HFFc6 (cell line): ENCODE measurements around the gene MAPRE2. TPM values are rescaled to one million over a fixed set of nuclear protein-coding genes. Genes with fewer than 3 reads are reported as not detected.
"Not testable (repeated sequence)": the region's sequence is repeated elsewhere in the genome, so short reads cannot be mapped to it uniquely, and the experiment has no call there.

ENCODE experiments used
- DNase-seq: peaks from one replicate; pipeline ENCODE4 v3.0.0-alpha.2; 2018
- H3K27ac Mint-ChIP-seq: 2 replicates; pipeline ENCODE4 v1.8.0; 2020; ENCODE audit warnings: mild to moderate bottlenecking, mixed read lengths
- H3K27me3 Mint-ChIP-seq: 2 replicates; pipeline ENCODE4 v1.8.0; 2021; ENCODE audit warnings: mild to moderate bottlenecking, moderate library complexity, mixed read lengths; ENCODE audit not compliant: insufficient read depth
- H3K36me3 Mint-ChIP-seq: 2 replicates; pipeline ENCODE4 v1.8.0; 2021; ENCODE audit warnings: low read depth, mixed read lengths
- H3K4me1 Mint-ChIP-seq: 2 replicates; pipeline ENCODE4 v1.8.0; 2020; ENCODE audit warnings: low read depth, mixed read lengths
- H3K4me3 Mint-ChIP-seq: 2 replicates; pipeline ENCODE4 v1.8.0; 2020; ENCODE audit warnings: mild to moderate bottlenecking, moderate library complexity, mixed read lengths
- H3K9me3 Mint-ChIP-seq: 2 replicates; pipeline ENCODE4 v1.8.0; 2020; ENCODE audit warnings: mild to moderate bottlenecking, mixed read lengths
- total RNA-seq, 6 experiments: library from RNA; stranded (reverse); fragmentation: NEBNext Ultra II Directional; extraction: Animal tissue kit (Norgen Biotek cat#: 25700); gene quantifications; 2 replicates in 1 of 6; 3 replicates in 5 of 6; pipeline ENCODE4 v1.2.3, GENCODE V29; 2021
- TF ChIP-seq, protein P1 (sequence below): fragments of 200-600 bp; sonication (generic); IDR thresholded peaks from 2 replicates; pipeline ENCODE4 v1.5.0; 2021; ENCODE audit warnings: antibody characterized with exemption, mild to moderate bottlenecking

Gene MAPRE2
- total RNA-seq, 6 experiments from 2014 or later: 22.4 to 39.1 (median 24.4) TPM

DNA sequence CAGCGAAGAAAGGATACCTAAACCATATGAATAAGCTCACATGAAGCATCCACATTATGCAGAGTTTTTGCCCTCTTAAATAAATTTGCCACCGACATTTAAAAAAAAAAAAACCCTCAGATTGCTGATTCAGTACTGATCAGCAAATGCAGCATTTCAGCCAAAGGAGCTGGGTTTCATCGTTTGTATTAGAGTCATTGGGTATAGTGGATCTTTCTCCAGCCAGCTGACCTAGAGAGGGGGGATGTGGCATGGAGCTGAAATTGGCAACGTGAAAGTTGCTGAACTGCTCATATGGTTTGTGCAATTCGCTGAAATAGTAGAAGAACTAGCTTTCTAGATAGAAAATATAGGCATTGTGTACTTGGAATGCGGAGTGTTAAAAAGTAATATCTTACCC, 126.1 kb downstream of the MAPRE2 start:
- H3K9me3 Mint-ChIP-seq: no peaks in the 10 kb centered on the region
- H3K4me1 Mint-ChIP-seq: no peaks in the 10 kb centered on the region
- no peak overlapping the region for H3K27ac Mint-ChIP-seq
- H3K27me3 Mint-ChIP-seq: peaks cover 22% of the 10 kb centered on the region
- DNase-seq: no peak
- H3K4me3 Mint-ChIP-seq: no peak overlapping the region
- TF ChIP-seq, protein P1, sequence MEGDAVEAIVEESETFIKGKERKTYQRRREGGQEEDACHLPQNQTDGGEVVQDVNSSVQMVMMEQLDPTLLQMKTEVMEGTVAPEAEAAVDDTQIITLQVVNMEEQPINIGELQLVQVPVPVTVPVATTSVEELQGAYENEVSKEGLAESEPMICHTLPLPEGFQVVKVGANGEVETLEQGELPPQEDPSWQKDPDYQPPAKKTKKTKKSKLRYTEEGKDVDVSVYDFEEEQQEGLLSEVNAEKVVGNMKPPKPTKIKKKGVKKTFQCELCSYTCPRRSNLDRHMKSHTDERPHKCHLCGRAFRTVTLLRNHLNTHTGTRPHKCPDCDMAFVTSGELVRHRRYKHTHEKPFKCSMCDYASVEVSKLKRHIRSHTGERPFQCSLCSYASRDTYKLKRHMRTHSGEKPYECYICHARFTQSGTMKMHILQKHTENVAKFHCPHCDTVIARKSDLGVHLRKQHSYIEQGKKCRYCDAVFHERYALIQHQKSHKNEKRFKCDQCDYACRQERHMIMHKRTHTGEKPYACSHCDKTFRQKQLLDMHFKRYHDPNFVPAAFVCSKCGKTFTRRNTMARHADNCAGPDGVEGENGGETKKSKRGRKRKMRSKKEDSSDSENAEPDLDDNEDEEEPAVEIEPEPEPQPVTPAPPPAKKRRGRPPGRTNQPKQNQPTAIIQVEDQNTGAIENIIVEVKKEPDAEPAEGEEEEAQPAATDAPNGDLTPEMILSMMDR: no peak
- no peaks in the 10 kb centered on the region for H3K36me3 Mint-ChIP-seq

DNA sequence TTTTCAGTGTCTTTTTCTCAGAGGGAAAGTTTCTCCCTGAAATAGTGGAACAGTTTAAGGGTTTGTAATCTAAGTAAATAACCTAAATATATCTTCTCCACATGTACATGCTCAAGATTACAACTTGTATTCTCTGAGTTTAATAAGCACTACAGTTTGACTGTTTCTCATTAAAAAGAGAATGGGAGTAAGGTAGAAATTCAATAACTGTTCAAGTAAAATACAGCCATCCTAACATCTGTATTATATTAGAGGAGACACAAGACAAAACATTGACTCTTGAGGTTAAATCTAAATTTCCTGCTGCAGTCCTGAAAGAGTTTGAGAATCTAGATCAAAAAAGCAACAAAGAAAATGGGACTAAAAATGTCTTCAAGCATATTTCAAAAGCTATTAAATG, 126.6 kb downstream of the MAPRE2 start:
- TF ChIP-seq, protein P1: no peak
- no peak for DNase-seq
- Mint-ChIP-seq H3K4me1 (no peaks in the 10 kb centered on the region), H3K4me3 (no peak overlapping the region), H3K27ac (no peak overlapping the region), H3K27me3 (peaks cover 22% of the 10 kb centered on the region), H3K9me3 (no peaks in the 10 kb centered on the region), H3K36me3 (no peaks in the 10 kb centered on the region)

- not testable (repeated sequence) for H3K36me3 Mint-ChIP-seq, H3K9me3 Mint-ChIP-seq, H3K27ac Mint-ChIP-seq, H3K4me1 Mint-ChIP-seq, DNase-seq, H3K4me3 Mint-ChIP-seq
- H3K27me3 Mint-ChIP-seq: peaks cover 16% of the 10 kb centered on the region
Observed at GRCh38 chr18:35170323-35170722, 129.1 kb downstream of the MAPRE2 start.

GRCh38 chr18:35171315-35171987, 130.2 kb downstream of the MAPRE2 start:
- no peak for DNase-seq
- H3K36me3 Mint-ChIP-seq: no peaks in the 10 kb centered on the region
- H3K27ac Mint-ChIP-seq: no peak overlapping the region
- no peaks in the 10 kb centered on the region for H3K4me1 Mint-ChIP-seq
- H3K4me3 Mint-ChIP-seq: no peak overlapping the region
- TF ChIP-seq, protein P1: no peak
- peaks cover 14% of the 10 kb centered on the region for H3K27me3 Mint-ChIP-seq
- H3K9me3 Mint-ChIP-seq: no peaks in the 10 kb centered on the region

DNA sequence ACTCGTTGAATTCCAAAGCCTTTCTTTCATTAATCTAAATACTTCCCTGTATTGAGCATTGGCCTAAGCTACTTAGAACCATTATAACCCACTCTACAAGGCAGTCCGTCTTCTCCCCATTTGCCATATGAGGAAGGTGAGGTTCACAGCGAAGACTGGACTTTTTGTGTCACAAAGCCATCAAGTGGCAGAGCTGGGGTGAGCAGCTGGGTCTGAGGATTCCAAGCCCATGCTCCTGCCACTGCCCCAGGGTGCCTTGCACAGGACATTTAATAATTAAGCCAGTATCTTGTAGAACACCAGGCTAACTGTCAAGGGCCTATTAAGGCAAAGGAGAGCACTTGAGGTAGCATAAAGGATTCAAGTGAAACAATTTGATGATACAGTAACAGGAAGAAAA, 130.8 kb downstream of the MAPRE2 start:
- TF ChIP-seq, protein P1: no peak
- Mint-ChIP-seq H3K4me3 (no peak overlapping the region), H3K27me3 (peaks cover 14% of the 10 kb centered on the region)

GRCh38 chr18:35172451-35173035, 131.3 kb downstream of the MAPRE2 start:
- TF ChIP-seq, protein P1: no peak
- Mint-ChIP-seq H3K27me3 (peaks cover 14% of the 10 kb centered on the region), H3K36me3 (no peaks in the 10 kb centered on the region), H3K4me1 (no peaks in the 10 kb centered on the region), H3K27ac (no peak overlapping the region), H3K4me3 (no peak overlapping the region), H3K9me3 (no peaks in the 10 kb centered on the region)
- no peak for DNase-seq

More for the DNA sequence above, 130.8 kb downstream of the MAPRE2 start:
- Mint-ChIP-seq H3K4me1 (no peaks in the 10 kb centered on the region), H3K9me3 (no peaks in the 10 kb centered on the region), H3K36me3 (no peaks in the 10 kb centered on the region), H3K27ac (no peak overlapping the region)
- DNase-seq: no peak
